ENCODE measurements around the gene FYTTD1.
"Not testable (repeated sequence)": the region's sequence is repeated elsewhere in the genome, so short reads cannot be mapped to it uniquely, and the experiment has no call there.

The FYTTD1 gene

GRCh38 chr3:197749601-197750395, at the start of gene FYTTD1:
Gene FYTTD1, plus strand, starts transcription at chr3:197749883. Its CDS starts 89 bp downstream, at chr3:197749972.
- peak; percentile 92 to 94 for DNase-seq

DNA sequence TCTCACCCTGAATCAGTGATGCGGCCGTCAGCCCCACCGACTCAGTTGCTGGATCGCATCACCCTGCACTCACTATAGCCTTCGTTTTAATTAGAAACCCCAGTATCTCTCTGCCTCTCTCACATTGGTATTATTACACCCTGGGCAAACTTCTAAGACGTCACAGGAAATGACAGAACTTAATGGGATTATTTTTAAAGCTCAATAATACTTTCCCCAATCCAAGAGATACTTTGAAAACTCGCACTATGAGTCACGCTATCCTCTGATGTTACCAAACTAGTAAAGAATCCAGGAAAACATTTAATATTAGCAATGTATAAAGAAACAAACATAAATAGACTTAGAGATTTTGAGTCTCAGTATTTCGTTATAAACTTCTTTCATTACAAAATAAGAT, 49.6 kb upstream of the FYTTD1 start:
- DNase-seq = no peak

GRCh38 chr3:197701841-197702240, 47.8 kb upstream of the FYTTD1 start:
- no peak for DNase-seq

- DNase-seq = no peak
Measured at GRCh38 chr3:197706658-197707057, 43.0 kb upstream of the FYTTD1 start.

DNA sequence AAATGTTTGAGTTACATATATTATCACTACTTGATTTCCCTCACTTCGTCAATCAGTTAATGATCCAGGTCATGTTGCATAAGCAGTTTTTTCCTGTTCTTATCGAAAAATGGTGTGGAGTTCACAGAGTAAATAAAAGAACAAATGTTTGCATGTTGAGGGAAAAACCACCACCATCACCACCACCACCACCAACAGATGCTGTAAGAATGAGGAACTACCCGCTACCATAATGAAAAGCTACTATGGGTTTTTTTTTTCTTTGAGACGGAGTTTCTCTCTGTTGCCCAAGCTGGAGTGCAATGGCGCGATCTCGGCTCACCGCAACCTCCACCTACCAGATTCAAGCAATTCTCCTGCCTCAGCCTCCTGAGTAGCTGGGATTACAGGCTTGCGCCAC, 40.5 kb upstream of the FYTTD1 start:
- DNase-seq = no peak

GRCh38 chr3:197710965-197711364, 38.7 kb upstream of the FYTTD1 start:
- not testable (repeated sequence) for DNase-seq

- DNase-seq = no peak
Measured at GRCh38 chr3:197711973-197712707, 37.5 kb upstream of the FYTTD1 start.

GRCh38 chr3:197713477-197713822, 36.2 kb upstream of the FYTTD1 start:
- DNase-seq = no peak

GRCh38 chr3:197714251-197714650, 35.4 kb upstream of the FYTTD1 start:
- DNase-seq = no peak

DNA sequence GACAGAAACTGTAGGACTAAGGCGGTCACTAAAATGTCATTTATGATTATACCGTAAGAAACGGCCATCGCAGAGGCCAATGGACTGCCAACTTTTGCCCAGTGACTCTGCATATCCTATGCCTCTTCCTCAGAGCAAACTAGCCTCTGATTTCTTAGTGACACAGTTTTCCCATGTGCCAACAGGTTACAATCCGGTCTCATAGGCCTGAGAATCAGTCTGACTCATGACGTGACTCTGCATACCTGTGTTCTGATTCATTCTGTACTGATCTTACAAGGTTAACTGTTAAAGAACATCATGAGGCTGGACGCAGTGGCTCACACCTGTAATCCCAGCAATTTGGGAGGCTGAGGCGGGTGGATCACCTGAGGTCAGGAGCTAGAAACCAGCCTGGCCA, 30.8 kb upstream of the FYTTD1 start:
- no peak for DNase-seq

- no peak for DNase-seq
Measured at GRCh38 chr3:197720694-197721093, 29.0 kb upstream of the FYTTD1 start.

DNA sequence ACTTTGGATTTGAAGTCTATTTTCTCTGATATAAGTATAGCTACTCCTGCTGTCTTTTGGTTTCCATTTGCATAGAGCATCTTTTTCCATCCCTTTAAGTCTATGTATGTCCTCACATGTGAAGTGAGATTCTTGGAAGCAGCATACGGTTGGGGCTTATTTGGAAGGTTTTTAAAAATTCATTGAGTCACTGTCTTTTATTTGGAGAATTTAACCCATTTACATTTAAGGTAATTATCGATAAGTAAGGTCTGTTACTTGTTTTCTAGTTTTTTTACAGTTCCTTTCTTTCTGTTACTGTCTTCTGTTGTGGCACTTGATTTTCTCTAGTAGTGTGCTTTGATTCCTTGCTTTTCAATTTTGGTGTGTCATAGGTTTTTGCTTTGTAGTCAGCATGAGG, 26.9 kb upstream of the FYTTD1 start:
- no peak for DNase-seq

DNA sequence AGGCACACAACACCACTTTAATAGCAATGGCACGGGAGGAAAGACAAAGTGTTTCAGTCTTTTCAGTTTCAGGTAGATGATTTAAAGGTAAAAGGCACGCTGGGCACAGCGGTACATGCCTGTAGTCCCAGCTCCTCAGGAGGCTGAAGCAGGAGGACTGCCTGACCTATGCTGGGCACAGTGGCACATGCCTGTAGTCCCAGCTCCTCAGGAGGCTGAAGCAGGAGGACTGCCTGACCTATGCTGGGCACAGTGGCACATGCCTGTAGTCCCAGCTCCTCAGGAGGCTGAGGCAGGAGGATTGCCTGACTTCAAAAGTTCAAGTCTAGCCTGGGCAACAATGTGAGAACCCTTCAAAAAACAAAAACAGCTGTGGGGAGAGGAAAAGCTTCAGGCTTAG, 21.8 kb upstream of the FYTTD1 start:
- not testable (repeated sequence) for DNase-seq

GRCh38 chr3:197728487-197728886, 21.2 kb upstream of the FYTTD1 start:
- DNase-seq = no peak

DNA sequence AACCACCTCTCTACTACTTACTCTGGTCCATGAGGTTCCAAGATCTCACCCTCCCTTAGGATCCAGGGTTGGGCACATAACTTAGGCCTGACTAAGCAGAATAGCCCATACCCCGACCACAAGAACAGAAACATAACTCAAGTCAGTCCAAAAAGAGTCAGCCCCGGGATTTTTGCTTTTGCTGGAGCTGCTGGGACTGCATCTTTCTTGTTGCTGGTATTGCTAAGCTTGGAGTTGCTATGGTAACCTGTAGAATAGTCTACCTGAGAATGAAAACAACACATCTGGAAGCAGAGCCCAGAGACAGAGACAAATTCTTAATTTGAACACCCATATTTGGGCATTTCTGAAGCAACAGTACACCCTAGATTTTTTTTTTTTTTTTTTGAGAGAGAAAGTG, 19.5 kb upstream of the FYTTD1 start:
- DNase-seq = no peak

DNA sequence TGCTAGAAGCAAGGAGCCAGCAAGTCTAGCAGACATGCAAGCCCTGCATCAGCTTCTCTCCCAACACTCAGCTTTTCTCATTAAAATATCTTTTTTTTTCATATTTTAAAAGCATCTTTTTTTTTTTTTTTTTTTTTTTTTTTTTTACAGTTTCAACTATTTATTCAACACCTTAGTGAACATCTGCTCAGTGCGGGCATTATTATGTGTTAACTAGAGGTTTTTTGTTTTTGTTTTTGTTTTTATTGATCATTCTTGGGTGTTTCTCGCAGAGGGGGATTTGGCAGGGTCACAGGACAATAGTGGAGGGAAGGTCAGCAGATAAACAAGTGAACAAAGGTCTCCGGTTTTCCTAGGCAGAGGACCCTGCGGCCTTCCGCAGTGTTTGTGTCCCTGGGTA, 18.9 kb upstream of the FYTTD1 start:
- DNase-seq = not testable (repeated sequence)

DNA sequence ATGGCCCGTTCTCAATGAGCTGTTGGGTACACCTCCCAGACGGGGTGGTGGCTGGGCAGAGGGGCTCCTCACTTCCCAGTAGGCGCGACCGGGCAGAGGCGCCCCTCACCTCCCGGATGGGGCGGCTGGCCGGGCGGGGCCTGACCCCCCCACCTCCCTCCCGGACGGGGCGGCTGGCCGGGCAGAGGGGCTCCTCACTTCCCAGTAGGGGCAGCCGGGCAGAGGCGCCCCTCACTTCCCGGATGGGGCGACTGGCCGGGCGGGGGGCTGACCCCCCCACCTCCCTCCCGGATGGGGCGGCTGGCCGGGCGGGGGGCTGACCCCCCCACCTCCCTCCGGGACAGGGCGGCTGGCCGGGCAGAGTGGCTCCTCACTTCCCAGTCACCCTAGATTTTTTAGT, 18.2 kb upstream of the FYTTD1 start:
- DNase-seq = not testable (repeated sequence)

DNA sequence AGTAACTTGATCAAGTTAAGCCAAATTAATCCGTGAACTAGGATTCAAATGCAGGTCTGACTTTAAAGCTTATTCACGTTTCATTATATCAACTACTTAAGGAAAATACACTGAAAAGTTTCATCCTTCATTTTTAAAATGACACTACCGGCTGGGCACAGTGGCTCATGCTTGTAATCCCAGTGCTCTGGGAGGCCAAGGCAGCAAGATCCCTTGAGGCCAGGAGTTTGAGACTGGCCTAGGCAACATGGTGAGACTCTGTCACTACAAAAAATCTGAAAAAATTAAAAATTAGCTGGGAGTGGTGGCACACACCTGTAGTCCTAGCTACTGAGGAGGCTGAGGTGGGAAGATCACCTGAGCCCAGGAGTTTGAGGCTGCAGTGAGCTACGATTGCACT, 16.6 kb upstream of the FYTTD1 start:
- no peak for DNase-seq

DNA sequence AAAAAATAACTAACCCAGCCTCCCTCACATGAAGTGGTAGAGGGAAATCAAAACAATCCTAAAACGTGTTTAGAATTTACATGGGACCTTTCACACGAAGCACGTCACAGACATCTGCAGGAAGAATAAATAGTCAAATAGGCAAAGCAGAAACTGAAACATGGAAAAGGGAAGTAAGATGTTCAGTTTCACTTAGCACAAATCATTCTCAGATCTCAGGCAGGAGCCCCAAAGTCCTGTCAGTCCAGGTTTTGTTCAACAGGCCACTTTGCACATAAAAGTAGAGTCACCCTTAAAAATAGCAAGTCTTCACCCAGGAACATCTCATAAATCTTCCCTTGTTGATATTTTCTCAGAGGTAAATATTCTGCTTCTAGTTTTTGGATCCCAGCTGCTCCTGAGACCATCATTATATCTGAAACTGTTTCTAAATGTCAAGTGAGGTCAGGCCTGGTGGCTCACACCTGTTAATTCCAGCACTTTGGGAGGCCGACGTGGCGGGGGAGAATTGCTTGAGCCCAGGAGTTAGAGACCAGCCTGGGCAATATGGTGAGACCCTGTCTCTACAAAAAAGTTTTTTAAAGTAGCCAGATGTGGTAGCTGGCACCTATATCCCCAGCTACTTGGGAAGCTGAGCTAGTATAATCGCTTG, 14.9 kb upstream of the FYTTD1 start:
- DNase-seq = no peak

DNA sequence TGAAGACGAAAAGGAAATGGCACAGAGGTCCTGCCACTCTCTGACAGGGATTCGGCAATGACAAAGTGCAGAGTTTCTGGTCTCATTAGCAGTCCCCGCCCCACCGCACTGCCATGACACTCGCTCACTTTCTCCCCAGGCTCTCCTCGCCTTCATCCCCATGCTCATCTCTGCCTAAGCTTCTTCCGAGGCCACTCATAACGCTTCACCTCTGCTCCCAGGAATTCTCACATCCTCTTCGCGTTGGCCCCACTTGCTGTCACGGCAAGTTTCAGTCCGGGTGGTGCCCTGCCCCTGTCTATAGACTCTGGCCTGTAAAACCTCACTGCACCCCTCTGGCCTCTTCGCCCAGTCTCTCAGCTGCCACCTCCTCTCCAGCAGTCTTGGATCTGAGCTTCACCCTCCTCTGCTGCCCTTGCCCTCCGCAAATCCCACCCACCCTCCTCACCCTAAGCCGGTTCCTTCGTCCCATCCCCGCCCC, 13.6 kb upstream of the FYTTD1 start:
- peak in 1 of 2 experiments; percentile 28 for DNase-seq

- peak; percentile 99 for DNase-seq
Measured at GRCh38 chr3:197736491-197737318, 13.0 kb upstream of the FYTTD1 start, which contains the start of gene RUBCN. Gene RUBCN, minus strand, starts transcription at chr3:197736904. Its CDS starts 185 bp downstream, at chr3:197736719.

GRCh38 chr3:197737319-197737649, 12.4 kb upstream of the FYTTD1 start:
- DNase-seq = peak; percentile 22 to 43

Measured in NCI-H2081 (cell line).